Endothelial cell of umbilical vein (primary cell): ENCODE data around the gene GATAD2A. TPM values are rescaled to one million over a fixed set of nuclear protein-coding genes. Genes with fewer than 3 reads are reported as not detected.
A peak's percentile ranks its signal among the peaks of the same experiment; 100 is the strongest.

Experiments used
- BruUV-seq: library from RNA; stranded (reverse); fragments of 400-500 nt; replicated peaks from 2 replicates; lab custom pipeline; 2021; lab: Mats Ljungman, UMichigan
- CTCF ChIA-PET: fragments of 300-600, 350-600 bp; sonication (Branson Sonifier 250); formaldehyde crosslinking; loops from one replicate; lab custom pipeline; 2021; ENCODE audit warnings: antibody characterized with exemption, inconsistent platforms; lab: Charles Lee
- POLR2A ChIA-PET: fragments of 300-600, 350-600 bp; sonication (Branson Sonifier 250); formaldehyde crosslinking; loops from one replicate; lab custom pipeline; 2021; ENCODE audit warnings: antibody characterized with exemption, inconsistent platforms; lab: Charles Lee
- DNase-seq: peaks from one replicate; pipeline ENCODE4 v3.0.0-alpha.2; 2011; ENCODE audit warnings: low read depth, low spot score
- FAIRE-seq: peaks from 2 replicates; lab custom pipeline; 2011; peaks lifted over from hg19 to GRCh38; lab: Jason Lieb, UNC
- H2AFZ ChIP-seq: 2 replicates; pipeline ENCODE4 v1.6.0; 2012; ENCODE audit warnings: low read depth, low read length, control low read depth, inconsistent platforms
- H3K27ac ChIP-seq: 2 replicates; pipeline ENCODE4 v1.5.1; 2011; ENCODE audit warnings: low read depth, mild to moderate bottlenecking, control low read depth, low read length, moderate library complexity; ENCODE audit not compliant: insufficient read depth
- H3K27me3 ChIP-seq, 2 experiments: 2 replicates each; pipeline versions ENCODE4 v1.6.0 to v1.6.1; 2011; ENCODE audit warnings: low read length in 2 of 2, mixed read lengths in 1 of 2; ENCODE audit not compliant: control insufficient read depth in 2 of 2, insufficient read depth in 2 of 2
- H3K36me3 ChIP-seq, 2 experiments: 2 replicates in 1 of 2; 3 replicates in 1 of 2; pipeline ENCODE4 v1.5.1; 2011; ENCODE audit warnings: low read length in 2 of 2, mild to moderate bottlenecking in 1 of 2, moderate library complexity in 1 of 2; ENCODE audit not compliant: control insufficient read depth in 2 of 2, insufficient read depth in 2 of 2; ENCODE audit errors: extremely low read depth in 1 of 2
- H3K4me1 ChIP-seq: 3 replicates; pipeline ENCODE4 v1.5.1; 2011; ENCODE audit warnings: mild to moderate bottlenecking, low read length; ENCODE audit not compliant: control insufficient read depth, insufficient read depth; ENCODE audit errors: extremely low read depth
- H3K4me2 ChIP-seq: 2 replicates; pipeline ENCODE4 v1.6.1; 2011; ENCODE audit warnings: low read length, control low read depth, mixed read lengths; ENCODE audit not compliant: insufficient read depth
- H3K4me3 ChIP-seq, 3 experiments: fragments of 200-600 bp in 1 of 3; sonication (generic), shearing (Covaris generic) in 1 of 3; replicated peaks in 1 of 3; 2 replicates each; pipeline ENCODE4 v1.5.1; 2011 to 2016; ENCODE audit warnings: control low read depth in 3 of 3, low read length in 3 of 3, mild to moderate bottlenecking in 2 of 3, inconsistent platforms in 1 of 3, low read depth in 1 of 3, moderate library complexity in 1 of 3; ENCODE audit not compliant: insufficient read depth in 1 of 3
- H3K79me2 ChIP-seq: 2 replicates; pipeline ENCODE4 v1.6.0; 2012; ENCODE audit warnings: low read length, inconsistent platforms; ENCODE audit not compliant: control insufficient read depth, insufficient read depth
- H3K9ac ChIP-seq: replicated peaks from 2 replicates; pipeline ENCODE3; 2011; ENCODE audit warnings: low read length, control low read depth; ENCODE audit not compliant: insufficient read depth; ENCODE audit errors: extremely low read depth
- H3K9me1 ChIP-seq: replicated peaks from 3 replicates; pipeline ENCODE4 v1.6.0; 2011; ENCODE audit warnings: mild to moderate bottlenecking, low read length; ENCODE audit not compliant: control insufficient read depth, insufficient read depth; ENCODE audit errors: extremely low read depth
- H3K9me3 ChIP-seq: replicated peaks from 2 replicates; pipeline ENCODE4 v1.5.1; 2012; ENCODE audit warnings: low read length, inconsistent platforms; ENCODE audit not compliant: control insufficient read depth, insufficient read depth
- H4K20me1 ChIP-seq: replicated peaks from 2 replicates; pipeline ENCODE3; 2011; ENCODE audit warnings: mild to moderate bottlenecking, low read length; ENCODE audit not compliant: control insufficient read depth, insufficient read depth; ENCODE audit errors: extremely low read depth
- EZH2 ChIP-seq: IDR thresholded peaks from 2 replicates; pipeline ENCODE4 v1.6.1; 2012; ENCODE audit warnings: borderline replicate concordance, low read depth, mild to moderate bottlenecking, moderate library complexity, low read length, inconsistent platforms; ENCODE audit not compliant: severe bottlenecking
- FOS ChIP-seq: IDR thresholded peaks from 2 replicates; pipeline ENCODE4 v1.6.1; 2011; ENCODE audit warnings: mild to moderate bottlenecking, low read length, moderate library complexity, borderline replicate concordance; ENCODE audit not compliant: insufficient read depth
- GATA2 ChIP-seq: IDR thresholded peaks from 2 replicates; pipeline ENCODE4 v1.7.0; 2011; ENCODE audit warnings: low read depth, mild to moderate bottlenecking, moderate library complexity, mixed read lengths, low read length; ENCODE audit not compliant: insufficient read length, insufficient read depth
- JUN ChIP-seq: IDR thresholded peaks from 2 replicates; pipeline ENCODE4 v1.6.1; 2011; ENCODE audit warnings: borderline replicate concordance, low read depth; ENCODE audit not compliant: insufficient read length, insufficient read depth
- MYC ChIP-seq: IDR thresholded peaks from one replicate; pipeline ENCODE4 v1.6.1; 2011; ENCODE audit warnings: mild to moderate bottlenecking, low read depth, low read length
- POLR2A ChIP-seq: IDR thresholded peaks from 2 replicates; pipeline ENCODE4 v1.6.1; 2012; ENCODE audit warnings: low read depth, mild to moderate bottlenecking, control low read depth, low read length
- POLR2AphosphoS5 ChIP-seq: IDR thresholded peaks from 2 replicates; pipeline ENCODE4 v1.6.1; 2012; ENCODE audit warnings: low read depth, mild to moderate bottlenecking, control low read depth, low read length, moderate library complexity; ENCODE audit not compliant: insufficient read depth
- dilution Hi-C: fragments of 300-500 bp; cut with MboI; formaldehyde crosslinking; loops from one replicate; pipeline ENCODE4 v1.15.0; 2019; ENCODE audit warnings: low sequenced_read_pairs; ENCODE audit not compliant: extremely low pct_ligation_motif_present
- intact Hi-C: fragments of 100-400 bp; cut with micrococcal nuclease; formaldehyde crosslinking; loops from one replicate; pipeline ENCODE4 v1.10.0; 2022
- polyA plus RNA-seq, 4 experiments: library from polyadenylated mRNA; depleted of rRNA in 3 of 4; stranded (reverse) in 3 of 4; unstranded in 1 of 4; fragments of >200 nt; gene quantifications; 2 replicates each; pipeline versions ENCODE4 v1.2.1 to v1.2.3, GENCODE V29; 2011 to 2012; ENCODE audit warnings: missing spikeins in 1 of 4
- total RNA-seq: library from RNA; stranded (reverse); gene quantifications from 2 replicates; pipeline ENCODE4 v1.2.3, GENCODE V29; 2021
- TF ChIP-seq, protein P1 (sequence below): IDR thresholded peaks from 2 replicates; pipeline ENCODE4 v1.6.1; 2011; ENCODE audit not compliant: insufficient read depth, insufficient read length
- TF ChIP-seq, protein P2 (sequence below), 2 donors: IDR thresholded peaks; 1 replicate in 1 of 2; 2 replicates in 1 of 2; pipeline ENCODE4 v1.5.1; 2011; ENCODE audit warnings: low read length in 2 of 2, mild to moderate bottlenecking in 2 of 2, moderate library complexity in 2 of 2, control low read depth in 1 of 2, inconsistent platforms in 1 of 2, low read depth in 1 of 2; ENCODE audit not compliant: insufficient read depth in 1 of 2; ENCODE audit errors: extremely low read depth in 1 of 2

The GATAD2A gene
- total and polyA plus RNA-seq, 2 donors (not counting 3 experiments of a cell fraction or from before 2014, with no cell fraction given) = 27.3 to 134 TPM

DNA sequence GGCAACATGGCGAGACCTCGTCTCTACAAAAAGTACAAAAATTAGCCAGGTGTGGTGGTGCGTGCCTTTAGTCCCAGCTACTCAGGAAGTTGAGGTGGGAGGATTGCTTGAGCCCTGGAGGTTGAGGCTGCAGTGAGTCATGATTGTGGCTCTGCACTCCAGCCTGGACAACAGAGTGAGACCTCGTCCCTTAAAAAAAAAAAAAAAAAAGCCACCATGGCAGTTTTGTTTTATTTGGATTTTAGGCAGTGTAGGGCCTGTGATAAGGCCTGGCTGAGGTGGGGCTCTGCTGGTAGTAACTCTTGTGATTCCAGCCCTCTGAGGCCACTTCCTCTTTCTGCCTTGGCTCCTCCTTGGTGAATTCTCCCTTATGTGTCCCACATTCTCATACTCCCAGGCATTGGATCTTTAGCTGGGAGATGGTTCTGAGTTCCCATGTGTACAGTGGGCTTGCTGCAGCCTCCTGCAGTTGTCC is 39.2 kb downstream of the GATAD2A start:
- no peak overlapping the region for H2AFZ ChIP-seq
- dilution Hi-C loops = no loop called here
- DNase-seq (no peak), FAIRE-seq (peak; percentile 87)
- H3K9me3 ChIP-seq = no peaks in the 10 kb centered on the region
- no peaks in the 10 kb centered on the region for H3K36me3 ChIP-seq
- no peak overlapping the region for H3K27ac ChIP-seq
- no peak overlapping the region for H3K4me2 ChIP-seq
- H3K79me2 ChIP-seq = peaks cover 91% of the 10 kb centered on the region
- no TSS peak for BruUV-seq
- POLR2A ChIA-PET = no interaction called here
- peaks cover 5% of the 10 kb centered on the region for H3K4me1 ChIP-seq
- CTCF ChIA-PET = interaction anchor here (0.9 kb wide), 1 partner anchor 102 kb away, joined by 3 read pairs; no protein-coding TSS in a partner anchor
- H3K27me3 ChIP-seq = no peaks in the 10 kb centered on the region
- H3K9ac ChIP-seq = no peak overlapping the region
- H3K9me1 ChIP-seq = no peaks in the 10 kb centered on the region
- TF ChIP-seq FOS = no peak
- no peak for TF ChIP-seq POLR2AphosphoS5
- TF ChIP-seq GATA2 = no peak
- TF ChIP-seq POLR2A = no peak
- TF ChIP-seq MYC = no peak
- TF ChIP-seq JUN = no peak
- no peak overlapping the region for H3K4me3 ChIP-seq
- H4K20me1 ChIP-seq = no peaks in the 10 kb centered on the region
- intact Hi-C loops = no loop called here

DNA sequence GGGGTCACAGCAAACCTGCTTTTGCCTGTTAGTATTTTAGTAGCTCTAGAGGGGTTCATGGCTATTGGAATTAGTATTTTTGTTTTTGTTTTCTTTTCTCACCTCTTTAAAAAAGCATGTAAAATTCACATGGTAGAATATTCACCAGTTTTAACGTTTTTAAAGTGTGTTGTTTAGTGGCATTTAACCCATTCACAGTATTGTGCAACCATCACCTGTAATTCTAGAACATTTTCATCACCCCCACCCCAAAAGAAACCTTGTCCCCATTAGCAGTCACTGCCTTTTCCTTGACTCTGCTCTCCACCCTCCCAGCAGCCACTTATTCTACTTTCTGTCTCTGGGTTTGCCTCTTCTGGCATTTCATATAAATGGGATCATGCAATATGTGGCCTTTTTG is 39.8 kb downstream of the GATAD2A start:
- TF ChIP-seq POLR2AphosphoS5 = no peak
- TF ChIP-seq JUN = no peak
- TF ChIP-seq FOS = no peak
- TF ChIP-seq, protein P1, sequence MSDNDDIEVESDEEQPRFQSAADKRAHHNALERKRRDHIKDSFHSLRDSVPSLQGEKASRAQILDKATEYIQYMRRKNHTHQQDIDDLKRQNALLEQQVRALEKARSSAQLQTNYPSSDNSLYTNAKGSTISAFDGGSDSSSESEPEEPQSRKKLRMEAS = no peak
- TF ChIP-seq MYC = no peak
- no peak for TF ChIP-seq GATA2
- no peak for TF ChIP-seq EZH2
- TF ChIP-seq, protein P2, sequence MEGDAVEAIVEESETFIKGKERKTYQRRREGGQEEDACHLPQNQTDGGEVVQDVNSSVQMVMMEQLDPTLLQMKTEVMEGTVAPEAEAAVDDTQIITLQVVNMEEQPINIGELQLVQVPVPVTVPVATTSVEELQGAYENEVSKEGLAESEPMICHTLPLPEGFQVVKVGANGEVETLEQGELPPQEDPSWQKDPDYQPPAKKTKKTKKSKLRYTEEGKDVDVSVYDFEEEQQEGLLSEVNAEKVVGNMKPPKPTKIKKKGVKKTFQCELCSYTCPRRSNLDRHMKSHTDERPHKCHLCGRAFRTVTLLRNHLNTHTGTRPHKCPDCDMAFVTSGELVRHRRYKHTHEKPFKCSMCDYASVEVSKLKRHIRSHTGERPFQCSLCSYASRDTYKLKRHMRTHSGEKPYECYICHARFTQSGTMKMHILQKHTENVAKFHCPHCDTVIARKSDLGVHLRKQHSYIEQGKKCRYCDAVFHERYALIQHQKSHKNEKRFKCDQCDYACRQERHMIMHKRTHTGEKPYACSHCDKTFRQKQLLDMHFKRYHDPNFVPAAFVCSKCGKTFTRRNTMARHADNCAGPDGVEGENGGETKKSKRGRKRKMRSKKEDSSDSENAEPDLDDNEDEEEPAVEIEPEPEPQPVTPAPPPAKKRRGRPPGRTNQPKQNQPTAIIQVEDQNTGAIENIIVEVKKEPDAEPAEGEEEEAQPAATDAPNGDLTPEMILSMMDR (IDR thresholded peaks at IDR 0.05; ENCODE audit: extremely low read depth in 1 of 2, insufficient read depth in 1 of 2, low read depth in 1 of 2, low read length in 2 of 2) = no peak
- TF ChIP-seq POLR2A = no peak
- no peaks in the 10 kb centered on the region for H3K27me3 ChIP-seq
- CTCF ChIA-PET = no interaction called here
- no peak overlapping the region for H3K27ac ChIP-seq
- no peak overlapping the region for H3K9ac ChIP-seq
- BruUV-seq = no TSS peak
- intact Hi-C loops (no loop called here), dilution Hi-C loops (no loop called here)
- H4K20me1 ChIP-seq = no peaks in the 10 kb centered on the region
- DNase-seq (no peak), FAIRE-seq (no peak)
- no peaks in the 10 kb centered on the region for H3K9me1 ChIP-seq
- peaks cover 5% of the 10 kb centered on the region for H3K4me1 ChIP-seq
- H3K4me2 ChIP-seq = no peak overlapping the region
- H3K36me3 ChIP-seq = no peaks in the 10 kb centered on the region
- POLR2A ChIA-PET = no interaction called here
- H3K4me3 ChIP-seq = no peak overlapping the region
- no peak overlapping the region for H2AFZ ChIP-seq
- no peaks in the 10 kb centered on the region for H3K9me3 ChIP-seq
- peaks cover 93% of the 10 kb centered on the region for H3K79me2 ChIP-seq
